SK-N-SH (cell line): ENCODE data around the gene SLC25A33. TPM values are rescaled to one million over a fixed set of nuclear protein-coding genes. Genes with fewer than 3 reads are reported as not detected.

ENCODE experiments used
- CTCF ChIA-PET: fragments of 300-600, 350-600 bp; formaldehyde crosslinking; extraction: SDS; loops from one replicate; lab custom pipeline; 2021; lab: Yijun Ruan, JAX
- POLR2A ChIA-PET: fragments of 350-600 bp; sonication (Branson Sonifier 250); formaldehyde crosslinking; extraction: SDS; loops from one replicate; lab custom pipeline; 2020; ENCODE audit warnings: antibody characterized with exemption, inconsistent platforms; lab: Yijun Ruan, JAX
- DNase-seq: peaks from one replicate; pipeline ENCODE4 v3.0.0; 2012
- H2AFZ ChIP-seq: fragments of 200-600 bp; sonication (generic); 2 replicates; pipeline ENCODE4 v1.8.1; 2016; ENCODE audit warnings: antibody characterized with exemption, mild to moderate bottlenecking, low read depth
- H3F3A ChIP-seq: fragments of 200-600 bp; sonication (generic); replicated peaks from 2 replicates; pipeline ENCODE3; 2016; ENCODE audit warnings: antibody characterized with exemption, mild to moderate bottlenecking; ENCODE audit not compliant: insufficient read depth
- H3K27ac ChIP-seq, 2 experiments: fragments of 200-500 bp in 1 of 2; fragments of 200-600 bp in 1 of 2; sonication (Bioruptor generic) in 1 of 2; sonication (generic), shearing (Covaris generic) in 1 of 2; 2 replicates each; pipeline versions ENCODE4 v1.5.1 to v1.6.1; 2014 to 2016; ENCODE audit warnings: low read depth in 2 of 2, inconsistent platforms in 1 of 2, low read length in 1 of 2, mild to moderate bottlenecking in 1 of 2, mixed read lengths in 1 of 2
- H3K27me3 ChIP-seq: fragments of 200-600 bp; sonication (generic), shearing (Covaris generic); 2 replicates; pipeline ENCODE4 v1.6.1; 2016; ENCODE audit warnings: mixed run types; ENCODE audit not compliant: insufficient read depth
- H3K36me3 ChIP-seq, 2 experiments: fragments of 200-500 bp in 1 of 2; fragments of 200-600 bp in 1 of 2; sonication (Bioruptor generic) in 1 of 2; sonication (generic) in 1 of 2; replicated peaks in 1 of 2; 2 replicates each; pipeline versions ENCODE3 to v1.5.1; 2014 to 2016; ENCODE audit warnings: low read length in 1 of 2, mild to moderate bottlenecking in 1 of 2; ENCODE audit not compliant: insufficient read depth in 2 of 2, control insufficient read depth in 1 of 2
- H3K4me1 ChIP-seq, 2 experiments: fragments of 200-500 bp in 1 of 2; fragments of 200-600 bp in 1 of 2; sonication (Bioruptor generic) in 1 of 2; sonication (generic), shearing (Covaris generic) in 1 of 2; 2 replicates each; pipeline versions ENCODE4 v1.5.1 to v1.6.1; 2014 to 2016; ENCODE audit warnings: low read depth in 1 of 2, low read length in 1 of 2, mixed run types in 1 of 2; ENCODE audit not compliant: insufficient read depth in 2 of 2, control insufficient read depth in 1 of 2
- H3K4me2 ChIP-seq: fragments of 200-600 bp; sonication (generic), shearing (Covaris generic); 2 replicates; pipeline ENCODE4 v1.6.1; 2017; ENCODE audit warnings: mixed run types
- H3K4me3 ChIP-seq, 2 experiments: fragments of 200-500 bp in 1 of 2; fragments of 200-600 bp in 1 of 2; sonication (Bioruptor generic) in 1 of 2; sonication (generic), shearing (Covaris generic) in 1 of 2; 2 replicates each; pipeline versions ENCODE4 v1.5.1 to v1.8.1; 2014 to 2016; ENCODE audit warnings: low read depth in 2 of 2, inconsistent platforms in 1 of 2, low read length in 1 of 2, mild to moderate bottlenecking in 1 of 2, mixed read lengths in 1 of 2, moderate library complexity in 1 of 2
- H3K79me2 ChIP-seq: fragments of 200-600 bp; sonication (generic); 2 replicates; pipeline ENCODE4 v1.8.1; 2017; ENCODE audit warnings: mild to moderate bottlenecking; ENCODE audit not compliant: insufficient read depth
- H3K9ac ChIP-seq: fragments of 200-600 bp; sonication (generic); 2 replicates; pipeline ENCODE4 v1.6.1; 2017; ENCODE audit warnings: mixed run types
- H3K9me2 ChIP-seq: fragments of 200-600 bp; sonication (generic); 2 replicates; pipeline ENCODE4 v1.6.1; 2017; ENCODE audit warnings: mixed run types
- H3K9me3 ChIP-seq: fragments of 200-600 bp; sonication (generic); 2 replicates; pipeline ENCODE4 v1.6.1; 2017; ENCODE audit warnings: mixed run types, mild to moderate bottlenecking, moderate library complexity
- H4K20me1 ChIP-seq: fragments of 200-600 bp; sonication (generic); 2 replicates; pipeline ENCODE4 v1.6.1; 2017; ENCODE audit warnings: mild to moderate bottlenecking, mixed run types; ENCODE audit not compliant: insufficient read depth
- CHD2 ChIP-seq: fragments of 150-350 bp; IDR thresholded peaks from 2 replicates; pipeline ENCODE4 v1.6.1; 2018; ENCODE audit warnings: low read length; ENCODE audit not compliant: partially characterized antibody
- CTCF ChIP-seq: fragments of 200-600 bp; sonication (generic); IDR thresholded peaks from 2 replicates; pipeline ENCODE4 v1.6.1; 2017; ENCODE audit warnings: antibody characterized with exemption, mild to moderate bottlenecking, moderate library complexity
- EZH2phosphoT487 ChIP-seq: fragments of 200-600 bp; sonication (generic); IDR thresholded peaks from 2 replicates; pipeline ENCODE4 v1.6.1; 2017; ENCODE audit warnings: low read depth, mixed run types, mild to moderate bottlenecking, antibody characterized with exemption, moderate library complexity, borderline replicate concordance
- GATA2 ChIP-seq: sonication (generic); formaldehyde crosslinking; IDR thresholded peaks from 2 replicates; pipeline ENCODE4 v1.5.0; 2020; ENCODE audit warnings: mild to moderate bottlenecking, missing genetic modification reagents
- MAX ChIP-seq: IDR thresholded peaks from 2 replicates; pipeline ENCODE4 v1.4.0; 2012; ENCODE audit warnings: low read depth
- MXI1 ChIP-seq: IDR thresholded peaks from 2 replicates; pipeline ENCODE4 v1.6.1; 2012; ENCODE audit warnings: mild to moderate bottlenecking, low read depth, low read length, improper control_type of control experiment
- REST ChIP-seq: IDR thresholded peaks from 2 replicates; pipeline ENCODE4 v1.6.1; 2012; ENCODE audit warnings: mild to moderate bottlenecking, low read depth, low read length, moderate library complexity
- RFX5 ChIP-seq: IDR thresholded peaks from 2 replicates; pipeline ENCODE4 v1.6.1; 2012; ENCODE audit warnings: mild to moderate bottlenecking, improper control_type of control experiment, low read length
- SMC3 ChIP-seq: IDR thresholded peaks from 2 replicates; pipeline ENCODE4 v1.6.1; 2012; ENCODE audit warnings: low read depth, low read length, improper control_type of control experiment
- TEAD4 ChIP-seq: IDR thresholded peaks from 2 replicates; pipeline ENCODE4 v1.4.0; 2012; ENCODE audit warnings: mild to moderate bottlenecking, borderline replicate concordance; ENCODE audit not compliant: insufficient read depth
- YY1 ChIP-seq: IDR thresholded peaks from 2 replicates; pipeline ENCODE4 v1.4.0; 2012; ENCODE audit warnings: low read depth, mild to moderate bottlenecking
- ZBTB33 ChIP-seq: IDR thresholded peaks from 2 replicates; pipeline ENCODE4 v1.4.0; 2012; ENCODE audit warnings: low read depth, borderline replicate concordance
- WGBS: methylation state at CpG from one replicate; pipeline ENCODE4 v1.1.6; 2017; ENCODE audit warnings: low lambda C conversion rate; 5-methylcytosine and 5-hydroxymethylcytosine counted together
- polyA plus RNA-seq, 3 experiments: library from polyadenylated mRNA; depleted of rRNA; stranded (reverse); fragments of >200 nt; gene quantifications; 2 replicates each; pipeline ENCODE4 v1.2.3, GENCODE V29; 2012
- TF ChIP-seq, protein P1 (sequence below): fragments of 150-350 bp; IDR thresholded peaks from 2 replicates; pipeline ENCODE4 v1.6.1; 2016; ENCODE audit warnings: mild to moderate bottlenecking, low read depth, low read length

SLC25A33 gene
- polyA plus RNA-seq, 1 of the 3 experiments (the other 2 are of a cell fraction) = 4.8 TPM

DNA sequence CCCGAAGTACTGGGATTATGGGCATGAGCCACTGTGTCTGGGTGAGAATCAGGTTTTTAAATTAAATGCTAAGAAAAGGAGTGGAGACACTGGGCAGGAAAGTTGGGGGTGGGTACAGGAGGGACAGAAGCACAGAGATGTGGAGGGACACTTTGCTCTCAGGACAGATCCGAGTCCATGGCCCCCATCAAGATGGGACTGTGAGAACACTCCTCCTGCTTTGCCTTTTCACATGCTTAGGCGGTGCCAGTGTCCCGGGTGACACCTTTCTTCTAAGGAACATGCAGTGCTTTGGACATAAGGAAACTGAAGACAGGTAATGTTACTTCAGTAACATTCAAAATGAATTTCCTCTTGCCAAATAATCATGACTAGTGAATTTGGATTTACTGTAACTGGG, 16.7 kb downstream of the SLC25A33 start:
- H3K27ac ChIP-seq = no peak overlapping the region
- H3F3A ChIP-seq = peaks cover 6% of the 10 kb centered on the region
- POLR2A ChIA-PET = no interaction called here
- no peak for TF ChIP-seq TEAD4
- no peak for TF ChIP-seq MXI1
- no peak for TF ChIP-seq CTCF
- TF ChIP-seq GATA2 (CRISPR knock-in tag) = no peak
- TF ChIP-seq ZBTB33 = no peak
- WGBS = 98% methylated on average over 4 of the region's 4 CpGs
- H3K9ac ChIP-seq = no peak overlapping the region
- peaks cover 0 to 8% of the 10 kb centered on the region in 2 experiments; a peak in 1 of 4 replicates for H3K4me1 ChIP-seq
- no peak overlapping the region for H3K4me3 ChIP-seq
- H3K36me3 ChIP-seq = peaks cover 6 to 8% of the 10 kb centered on the region in 2 experiments
- H3K79me2 ChIP-seq = peaks cover 24% of the 10 kb centered on the region; the same call in 1 of the 2 replicates
- CTCF ChIA-PET = no interaction called here
- no peak overlapping the region for H2AFZ ChIP-seq
- H3K9me3 ChIP-seq = no peaks in the 10 kb centered on the region
- no peak overlapping the region for H3K4me2 ChIP-seq
- no peaks in the 10 kb centered on the region for H3K27me3 ChIP-seq
- H4K20me1 ChIP-seq = 0 out of 2 replicates have a peak, but pooled peaks cover 5% of the 10 kb centered on the region
- H3K9me2 ChIP-seq = no peaks in the 10 kb centered on the region
- no peak for DNase-seq

DNA sequence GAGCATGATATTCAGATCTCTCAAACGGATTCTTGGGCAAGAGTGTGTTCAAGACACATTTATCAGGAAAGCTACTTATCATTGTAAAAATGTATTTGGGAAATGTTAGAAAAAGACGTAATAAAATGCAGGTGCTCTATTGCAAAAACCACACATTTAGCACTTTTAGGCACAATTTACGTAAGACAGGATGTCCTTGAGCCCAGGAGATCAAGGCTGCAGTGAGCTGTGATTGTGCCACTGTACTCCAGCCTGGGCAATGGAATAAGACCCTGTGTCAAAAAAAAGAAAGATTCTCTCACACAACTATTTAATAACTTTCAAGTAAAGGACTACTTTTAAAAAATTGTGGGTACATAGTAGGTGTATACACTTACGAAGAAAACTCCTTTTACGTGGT, 18.4 kb downstream of the SLC25A33 start:
- ChIA-PET POLR2A (no interaction called here), CTCF (interaction anchor here (0.7 to 1.6 kb wide), 4 partner anchors 9 to 62 kb away, joined by 3 to 5 read pairs (median 3); partner anchors contain the start of gene SLC25A33)
- Histone ChIP-seq H3K4me1 (peaks cover 0 to 12% of the 10 kb centered on the region in 2 experiments; a peak in 2 of 4 replicates), H3K79me2 (peaks cover 14% of the 10 kb centered on the region; the same call in 1 of the 2 replicates), H3K27ac (no peak overlapping the region), H3K4me2 (no peak overlapping the region), H3K27me3 (no peaks in the 10 kb centered on the region), H3K9ac (no peak overlapping the region), H3K9me2 (no peaks in the 10 kb centered on the region), H3K4me3 (no peak overlapping the region), H3K9me3 (no peaks in the 10 kb centered on the region), H2AFZ (no peak overlapping the region), H3K36me3 (peaks cover 8 to 9% of the 10 kb centered on the region in 2 experiments), H3F3A (peaks cover 14% of the 10 kb centered on the region), H4K20me1 (0 out of 2 replicates have a peak, but pooled peaks cover 5% of the 10 kb centered on the region)
- TF ChIP-seq, protein P1, sequence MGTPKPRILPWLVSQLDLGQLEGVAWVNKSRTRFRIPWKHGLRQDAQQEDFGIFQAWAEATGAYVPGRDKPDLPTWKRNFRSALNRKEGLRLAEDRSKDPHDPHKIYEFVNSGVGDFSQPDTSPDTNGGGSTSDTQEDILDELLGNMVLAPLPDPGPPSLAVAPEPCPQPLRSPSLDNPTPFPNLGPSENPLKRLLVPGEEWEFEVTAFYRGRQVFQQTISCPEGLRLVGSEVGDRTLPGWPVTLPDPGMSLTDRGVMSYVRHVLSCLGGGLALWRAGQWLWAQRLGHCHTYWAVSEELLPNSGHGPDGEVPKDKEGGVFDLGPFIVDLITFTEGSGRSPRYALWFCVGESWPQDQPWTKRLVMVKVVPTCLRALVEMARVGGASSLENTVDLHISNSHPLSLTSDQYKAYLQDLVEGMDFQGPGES = no peak
- TF ChIP-seq MAX (no peak), EZH2phosphoT487 (no peak), GATA2 (CRISPR knock-in tag) (no peak), RFX5 (no peak), SMC3 (no peak), CHD2 (no peak), TEAD4 (no peak), YY1 (no peak), REST (no peak)
- no peak for DNase-seq
- 91% methylated on average over 5 of the region's 5 CpGs for WGBS
